K562 (cell line): ENCODE results near the gene ITGA1. TPM values are rescaled to one million over a fixed set of nuclear protein-coding genes. Genes with fewer than 3 reads are reported as not detected.

Experiments
- ATAC-seq: fragments of 200-7000 bp; cut with Tn5 transposase; 3 replicates; pipeline ENCODE4 v1.9.1; 2020; ENCODE audit warnings: moderate library complexity
- BruUV-seq: library from RNA; stranded (reverse); fragments of 400-500 nt; replicated peaks from 2 replicates; lab custom pipeline; 2021; lab: Mats Ljungman, UMichigan
- CTCF ChIA-PET: fragments of 300-600 bp; formaldehyde crosslinking; extraction: SDS; loops from one replicate; lab custom pipeline; 2021; ENCODE audit warnings: low intra/inter-chr PET ratio; lab: Yijun Ruan, JAX
- POLR2A ChIA-PET: fragments of 300-600, 350-650 bp; sonication (Branson Sonifier 250); formaldehyde crosslinking; extraction: SDS; loops from one replicate; lab custom pipeline; 2021; ENCODE audit warnings: antibody characterized with exemption, inconsistent platforms; lab: Yijun Ruan, JAX
- DNase-seq, 4 experiments: peaks; one replicate each; pipeline versions ENCODE4 v3.0.0 to v3.0.0-alpha.2; 2011 to 2018; ENCODE audit warnings: low spot score in 3 of 4, mixed read lengths in 3 of 4; ENCODE audit errors: extremely low read depth in 1 of 4
- FAIRE-seq: peaks from 2 replicates; lab custom pipeline; 2011; peaks lifted over from hg19 to GRCh38; lab: Jason Lieb, UNC
- H2AFZ ChIP-seq: 2 replicates; pipeline ENCODE4 v1.6.0; 2011; ENCODE audit warnings: low read depth, low read length, control low read depth, inconsistent platforms
- H3K27ac ChIP-seq: fragments of 200-600 bp; 3 replicates; pipeline ENCODE4 v1.8.0; 2011; ENCODE audit warnings: low read depth, mild to moderate bottlenecking, control low read depth, inconsistent platforms, low read length, moderate library complexity, mixed read lengths; ENCODE audit errors: extremely low read depth
- H3K27me3 ChIP-seq, 2 experiments: fragments of 300-600 bp in 1 of 2; 2 replicates in 1 of 2; 3 replicates in 1 of 2; pipeline versions ENCODE4 v1.6.0 to v1.8.0; 2011; ENCODE audit warnings: inconsistent platforms in 2 of 2, low read length in 2 of 2, mild to moderate bottlenecking in 1 of 2, mixed read lengths in 1 of 2, moderate library complexity in 1 of 2; ENCODE audit not compliant: control insufficient read depth in 2 of 2, insufficient read depth in 2 of 2
- H3K36me3 ChIP-seq: fragments of 300-600 bp; 3 replicates; pipeline ENCODE4 v1.8.0; 2011; ENCODE audit warnings: mild to moderate bottlenecking, low read length, inconsistent platforms; ENCODE audit not compliant: control insufficient read depth, insufficient read depth
- H3K4me1 ChIP-seq, 2 experiments: fragments of 200-600 bp in 1 of 2; replicated peaks in 1 of 2; 2 replicates in 1 of 2; 3 replicates in 1 of 2; pipeline versions ENCODE4 v1.5.1 to v1.8.0; 2011; ENCODE audit warnings: inconsistent platforms in 2 of 2, low read length in 2 of 2, mild to moderate bottlenecking in 1 of 2, mixed read lengths in 1 of 2, moderate library complexity in 1 of 2; ENCODE audit not compliant: control insufficient read depth in 2 of 2, insufficient read depth in 2 of 2
- H3K4me2 ChIP-seq: 2 replicates; pipeline ENCODE4 v1.6.1; 2011; ENCODE audit warnings: low read length, control low read depth, inconsistent platforms, mixed read lengths; ENCODE audit not compliant: insufficient read depth
- H3K4me3 ChIP-seq: fragments of 200-600 bp; sonication (generic), shearing (Covaris generic); 2 replicates; pipeline ENCODE4 v1.5.1; 2016; ENCODE audit warnings: control low read depth, inconsistent platforms
- H3K79me2 ChIP-seq: fragments of 200-600 bp; 3 replicates; pipeline ENCODE4 v1.8.0; 2011; ENCODE audit warnings: low read length, inconsistent platforms; ENCODE audit not compliant: control insufficient read depth, insufficient read depth
- H3K9ac ChIP-seq, 2 experiments: 2 replicates each; pipeline versions ENCODE4 v1.6.0 to v1.6.1; 2011; ENCODE audit warnings: low read depth in 2 of 2, low read length in 2 of 2, control low read depth in 1 of 2, inconsistent platforms in 1 of 2, mild to moderate bottlenecking in 1 of 2, mixed read lengths in 1 of 2; ENCODE audit not compliant: insufficient read depth in 1 of 2
- H3K9me1 ChIP-seq: one replicate; pipeline ENCODE4 v1.6.0; 2011; ENCODE audit warnings: inconsistent platforms, mild to moderate bottlenecking, low read length, moderate library complexity; ENCODE audit not compliant: control insufficient read depth, insufficient read depth
- H3K9me3 ChIP-seq: replicated peaks from 2 replicates; pipeline ENCODE4 v1.5.1; 2011; ENCODE audit warnings: low read depth, low read length, inconsistent platforms; ENCODE audit not compliant: control insufficient read depth, insufficient read depth
- H4K20me1 ChIP-seq: replicated peaks from 2 replicates; pipeline ENCODE4 v1.6.1; 2011; ENCODE audit warnings: low read length, inconsistent platforms, mixed read lengths; ENCODE audit not compliant: control insufficient read depth, insufficient read depth
- ARNT ChIP-seq, 2 experiments: fragments of 450-650 bp; IDR thresholded peaks; 2 replicates each; pipeline ENCODE4 v1.6.1; 2016; ENCODE audit warnings: mild to moderate bottlenecking in 1 of 2
- MIER1 ChIP-seq: fragments of 450-650 bp; IDR thresholded peaks from 2 replicates; pipeline ENCODE4 v1.6.1; 2016; ENCODE audit warnings: antibody characterized with exemption, mild to moderate bottlenecking, low read depth
- NCOA4 ChIP-seq: fragments of 450-650 bp; IDR thresholded peaks from 2 replicates; pipeline ENCODE4 v1.6.1; 2018; ENCODE audit warnings: mild to moderate bottlenecking; ENCODE audit not compliant: partially characterized antibody
- TAL1 ChIP-seq: fragments of 450-650 bp; IDR thresholded peaks from 2 replicates; pipeline ENCODE4 v1.6.1; 2016; ENCODE audit warnings: mild to moderate bottlenecking
- WGBS: fragments of 100-300 bp; shearing (Covaris generic); methylation state at CpG from one replicate; pipeline ENCODE4 v1.1.6; 2016; ENCODE audit warnings: low coverage, mixed read lengths; ENCODE audit not compliant: insufficient coverage; ENCODE audit errors: missing lambda C conversion rate; 5-methylcytosine and 5-hydroxymethylcytosine counted together
- in situ Hi-C: fragments of 300-500 bp; cut with MboI; formaldehyde crosslinking; loops from 4 replicates; pipeline ENCODE4 v1.15.0; 2018; ENCODE audit warnings: inconsistent platforms, mixed read lengths
- intact Hi-C: fragments of 100-400 bp; cut with micrococcal nuclease; formaldehyde crosslinking; loops from 2 replicates; pipeline ENCODE4 v1.14.2; 2022
- polyA plus RNA-seq, 8 experiments: library from polyadenylated mRNA; depleted of rRNA in 4 of 8; stranded (reverse) in 5 of 8; unstranded in 3 of 8; fragments of >200 nt; fragmentation: Nextera tagmentation in 2 of 8; fragmentation: Illumina TruSeq in 1 of 8; extraction: Ambion mirVana in 2 of 8; extraction: Trizol in 1 of 8; gene quantifications; 2 replicates each; pipeline versions ENCODE4 v1.2.1 to v1.2.3, GENCODE V29; 2011 to 2014; ENCODE audit warnings: inconsistent platforms in 1 of 8, missing spikeins in 1 of 8
- total RNA-seq, 7 experiments: library from RNA; depleted of rRNA in 6 of 7; stranded (reverse); fragments of >200 nt in 6 of 7; fragmentation: Illumina TruSeq in 2 of 7; extraction: Trizol in 2 of 7; gene quantifications; 2 replicates each; pipeline versions ENCODE4 v1.2.1 to v1.2.3, GENCODE V29; 2011 to 2021; ENCODE audit warnings: low replicate concordance in 1 of 7
- TF ChIP-seq, protein P1 (sequence below), 2 experiments: fragments of 250-450 bp in 1 of 2; fragments of 450-650 bp in 1 of 2; sonication (Bioruptor Pico) in 1 of 2; IDR thresholded peaks; 2 replicates each; pipeline versions ENCODE4 v1.6.1 to v1.8.0; 2016 to 2021; ENCODE audit warnings: mild to moderate bottlenecking in 2 of 2, moderate library complexity in 2 of 2, missing compliant biosample characterization in 1 of 2, missing genetic modification characterization in 1 of 2
- TF ChIP-seq, protein P2 (sequence below): IDR thresholded peaks from 2 replicates; pipeline ENCODE4 v1.6.1; 2011; ENCODE audit not compliant: insufficient read length; ENCODE audit errors: extremely low read depth
- TF ChIP-seq, protein P3 (sequence below): sonication (generic); formaldehyde crosslinking; IDR thresholded peaks from 2 replicates; pipeline ENCODE4 v1.8.0; 2023; ENCODE audit warnings: mild to moderate bottlenecking, missing genetic modification reagents
- TF ChIP-seq, protein P4 (sequence below): fragments of 450-650 bp; formaldehyde crosslinking; IDR thresholded peaks from 2 replicates; pipeline ENCODE4 v1.4.0; 2020; ENCODE audit warnings: mild to moderate bottlenecking, moderate library complexity

Gene ITGA1
- total and polyA plus RNA-seq, 9 of the 15 experiments (the other 6 are each of a cell fraction or from before 2014, with no cell fraction given): 0.04 to 0.22 TPM; not detected in 7

DNA sequence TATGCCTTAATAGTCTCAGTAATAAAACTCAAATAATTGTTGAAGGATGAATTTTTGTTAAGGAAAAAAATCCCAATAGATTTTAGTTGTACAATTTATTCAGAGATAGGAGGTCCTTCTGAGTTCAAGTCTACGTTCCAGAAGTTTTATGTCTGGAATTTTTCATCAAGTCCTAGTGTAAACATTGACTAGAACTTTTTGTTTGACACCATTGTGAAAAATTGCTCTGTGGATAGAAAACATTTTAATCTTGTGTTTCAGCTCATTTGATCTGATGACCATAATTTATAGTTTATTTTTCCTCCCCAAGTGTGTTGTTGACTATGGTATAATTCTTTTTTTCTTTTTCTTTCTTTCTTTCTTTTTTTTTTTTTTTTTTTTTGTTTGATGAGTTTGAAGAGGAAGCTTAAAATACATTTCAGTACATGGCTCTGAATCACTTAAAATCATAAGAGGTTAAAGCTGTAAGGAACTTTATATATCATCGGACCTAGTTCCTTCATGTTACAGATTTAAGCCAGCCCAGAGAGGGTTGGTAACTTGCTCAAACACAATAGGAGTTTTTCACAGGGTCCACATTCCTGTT, 20.7 kb downstream of the ITGA1 start (continued):
- TF ChIP-seq, protein P1, sequence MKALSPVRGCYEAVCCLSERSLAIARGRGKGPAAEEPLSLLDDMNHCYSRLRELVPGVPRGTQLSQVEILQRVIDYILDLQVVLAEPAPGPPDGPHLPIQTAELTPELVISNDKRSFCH (CRISPR knock-in tag; IDR thresholded peaks at IDR 0.05): no peak
- TF ChIP-seq, protein P1 (tag; IDR thresholded peaks at IDR 0.05): no peak
- TF ChIP-seq, protein P2, sequence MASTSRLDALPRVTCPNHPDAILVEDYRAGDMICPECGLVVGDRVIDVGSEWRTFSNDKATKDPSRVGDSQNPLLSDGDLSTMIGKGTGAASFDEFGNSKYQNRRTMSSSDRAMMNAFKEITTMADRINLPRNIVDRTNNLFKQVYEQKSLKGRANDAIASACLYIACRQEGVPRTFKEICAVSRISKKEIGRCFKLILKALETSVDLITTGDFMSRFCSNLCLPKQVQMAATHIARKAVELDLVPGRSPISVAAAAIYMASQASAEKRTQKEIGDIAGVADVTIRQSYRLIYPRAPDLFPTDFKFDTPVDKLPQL: no peak
- no peak for TF ChIP-seq TAL1
- TF ChIP-seq ARNT (IDR thresholded peaks at IDR 0.05): no peak
- TF ChIP-seq, protein P3, sequence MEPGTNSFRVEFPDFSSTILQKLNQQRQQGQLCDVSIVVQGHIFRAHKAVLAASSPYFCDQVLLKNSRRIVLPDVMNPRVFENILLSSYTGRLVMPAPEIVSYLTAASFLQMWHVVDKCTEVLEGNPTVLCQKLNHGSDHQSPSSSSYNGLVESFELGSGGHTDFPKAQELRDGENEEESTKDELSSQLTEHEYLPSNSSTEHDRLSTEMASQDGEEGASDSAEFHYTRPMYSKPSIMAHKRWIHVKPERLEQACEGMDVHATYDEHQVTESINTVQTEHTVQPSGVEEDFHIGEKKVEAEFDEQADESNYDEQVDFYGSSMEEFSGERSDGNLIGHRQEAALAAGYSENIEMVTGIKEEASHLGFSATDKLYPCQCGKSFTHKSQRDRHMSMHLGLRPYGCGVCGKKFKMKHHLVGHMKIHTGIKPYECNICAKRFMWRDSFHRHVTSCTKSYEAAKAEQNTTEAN (CRISPR knock-in tag): no peak

DNA sequence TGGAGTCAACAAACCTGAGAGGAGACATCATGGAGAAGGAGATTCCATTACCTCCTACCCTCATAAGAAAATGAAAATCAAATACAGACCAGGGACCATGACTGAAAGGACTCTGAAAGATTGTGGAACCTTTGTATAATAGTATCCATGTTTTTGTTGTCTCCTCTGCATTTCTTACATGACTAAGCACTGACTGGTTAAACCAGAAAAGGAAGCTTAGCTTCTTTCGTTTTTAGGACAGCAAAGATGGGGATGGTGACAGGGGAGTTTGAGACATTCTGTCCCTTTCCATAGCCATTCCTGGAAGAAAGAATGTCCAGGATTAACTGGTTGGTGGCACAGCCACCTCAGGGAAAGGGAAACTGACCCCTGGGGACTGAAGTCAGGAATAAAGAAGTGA, 22.2 kb downstream of the ITGA1 start:
- Histone ChIP-seq H3K27me3 (no peaks in the 10 kb centered on the region), H4K20me1 (no peaks in the 10 kb centered on the region), H2AFZ (no peak overlapping the region), H3K36me3 (peaks cover 2% of the 10 kb centered on the region; the same call in 1 of the 3 replicates), H3K4me2 (no peak overlapping the region), H3K4me1 (no peaks in the 10 kb centered on the region), H3K27ac (no peak overlapping the region), H3K4me3 (no peak overlapping the region), H3K9ac (no peak overlapping the region), H3K9me3 (no peaks in the 10 kb centered on the region), H3K9me1 (no peaks in the 10 kb centered on the region), H3K79me2 (peaks cover 6% of the 10 kb centered on the region; the same call in 1 of the 3 replicates)
- intact Hi-C loops: loop anchor here (10.0 kb wide), 1 partner anchor 285 kb away; no protein-coding TSS in a partner anchor
- DNase-seq (no peak), FAIRE-seq (no peak), ATAC-seq (peak; percentile 28; the same call in 1 of the 3 replicates)
- TF ChIP-seq, protein P4, sequence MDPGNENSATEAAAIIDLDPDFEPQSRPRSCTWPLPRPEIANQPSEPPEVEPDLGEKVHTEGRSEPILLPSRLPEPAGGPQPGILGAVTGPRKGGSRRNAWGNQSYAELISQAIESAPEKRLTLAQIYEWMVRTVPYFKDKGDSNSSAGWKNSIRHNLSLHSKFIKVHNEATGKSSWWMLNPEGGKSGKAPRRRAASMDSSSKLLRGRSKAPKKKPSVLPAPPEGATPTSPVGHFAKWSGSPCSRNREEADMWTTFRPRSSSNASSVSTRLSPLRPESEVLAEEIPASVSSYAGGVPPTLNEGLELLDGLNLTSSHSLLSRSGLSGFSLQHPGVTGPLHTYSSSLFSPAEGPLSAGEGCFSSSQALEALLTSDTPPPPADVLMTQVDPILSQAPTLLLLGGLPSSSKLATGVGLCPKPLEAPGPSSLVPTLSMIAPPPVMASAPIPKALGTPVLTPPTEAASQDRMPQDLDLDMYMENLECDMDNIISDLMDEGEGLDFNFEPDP: no peak
- no peak for TF ChIP-seq NCOA4
- no peak for TF ChIP-seq MIER1
- no TSS peak for BruUV-seq
- in situ Hi-C loops: no loop called here
- ChIA-PET POLR2A (no interaction called here), CTCF (no interaction called here)
- 0% methylated on average over 1 of the region's 1 CpG for WGBS
